Measurements from ENCODE around the gene BGN. TPM values are rescaled to one million over a fixed set of nuclear protein-coding genes. Genes with fewer than 3 reads are reported as not detected.

Gene BGN
- total RNA-seq, 1 experiment from 2014 or later = 0.37 TPM

DNA sequence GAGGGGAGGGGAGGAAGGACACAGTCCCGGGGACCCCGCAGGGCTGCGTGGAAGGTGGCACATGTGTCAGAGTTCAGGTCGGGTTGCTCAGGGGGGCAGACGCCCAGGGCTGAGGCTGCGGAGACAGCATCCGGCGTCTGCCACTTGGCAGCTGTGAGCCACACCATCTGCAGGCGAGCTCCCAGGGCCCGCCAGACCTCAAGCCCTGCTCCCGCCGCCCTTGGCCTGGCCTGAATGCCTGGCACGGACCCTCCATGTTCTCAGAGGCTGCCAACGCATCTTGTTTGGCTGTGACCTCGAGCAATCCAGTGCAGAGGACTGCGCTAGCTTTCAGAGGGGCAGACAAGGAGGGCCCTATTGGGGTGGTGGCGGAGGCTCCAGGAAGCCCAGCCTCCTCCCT, 5.1 kb downstream of the BGN start:
- intact Hi-C loops (cut with micrococcal nuclease) = loop anchor here (10.0 kb wide), 1 partner anchor 465 kb away; no protein-coding TSS in a partner anchor

More for the DNA sequence above, 5.1 kb downstream of the BGN start:
- Histone ChIP-seq H3K36me3 (ENCODE audit: control insufficient read depth in 1 of 2, insufficient read depth in 2 of 2, low read length in 2 of 2) (no peaks in the 10 kb centered on the region), H3K27ac (ENCODE audit: low read depth, low read length) (no peak overlapping the region), H3K27me3 (ENCODE audit: insufficient read depth, low read length) (no peaks in the 10 kb centered on the region), H3K4me1 (ENCODE audit: control insufficient read depth in 1 of 2, insufficient read depth in 2 of 2, low read length in 2 of 2) (no peaks in the 10 kb centered on the region), H4K20me1 (ENCODE audit: insufficient read depth) (no peaks in the 10 kb centered on the region), H3K4me2 (ENCODE audit: low read length) (no peak overlapping the region), H3K9me2 (ENCODE audit: insufficient read depth) (no peaks in the 10 kb centered on the region), H2AFZ (ENCODE audit: low read depth, low read length, poor library complexity, severe bottlenecking) (no peak overlapping the region), H3K4me3 (replicated peaks in 1 of 2; ENCODE audit: low read depth in 1 of 2, low read length in 2 of 2) (no peak overlapping the region), H3K9me3 (ENCODE audit: control insufficient read depth in 1 of 2, insufficient read depth in 1 of 2, low read depth in 1 of 2, low read length in 2 of 2) (no peaks in the 10 kb centered on the region), H3K79me2 (ENCODE audit: insufficient read depth, low read length) (no peaks in the 10 kb centered on the region), H3K9ac (ENCODE audit: low read length) (no peak overlapping the region)
- RAD21 ChIA-PET (ENCODE audit: low non-redundant PET in 1 of 2, low total read pairs in 2 of 2, uncharacterized antibody in 2 of 2, unreplicated experiment in 2 of 2) = no interaction called here
- POLR2A ChIA-PET = no interaction called here
- no TSS peak for BruUV-seq (replicated peaks)
- no peak for ATAC-seq
- CTCF ChIA-PET = no interaction called here
- TF ChIP-seq POLR2AphosphoS5 (IDR thresholded peaks at IDR 0.05; ENCODE audit: low read depth, low read length) (no peak), JUND (IDR thresholded peaks at IDR 0.05) (no peak), RAD21 (IDR thresholded peaks at IDR 0.05; ENCODE audit: low read depth) (no peak), SRF (IDR thresholded peaks at IDR 0.05; ENCODE audit: low read depth) (no peak), FOSL1 (IDR thresholded peaks at IDR 0.05; ENCODE audit: low read depth) (no peak), EZH2 (IDR thresholded peaks at IDR 0.05) (no peak), ZNF274 (IDR thresholded peaks at IDR 0.05; ENCODE audit: low read depth, low read length) (no peak), CBX3 (IDR thresholded peaks at IDR 0.05; ENCODE audit: low read depth) (no peak), CTCF (IDR thresholded peaks at IDR 0.05 in 2 of 3, conservative IDR thresholded peaks at IDR 0.05 in 1 of 3; ENCODE audit: borderline replicate concordance in 1 of 3, insufficient read depth in 1 of 3, low read depth in 2 of 3, low read length in 2 of 3) (no peak), EZH2phosphoT487 (IDR thresholded peaks at IDR 0.05; ENCODE audit: borderline replicate concordance) (no peak), YY1 (IDR thresholded peaks at IDR 0.05; ENCODE audit: extremely low read depth, insufficient replicate concordance, low read depth, low read length) (no peak)
- TF ChIP-seq, protein P1, sequence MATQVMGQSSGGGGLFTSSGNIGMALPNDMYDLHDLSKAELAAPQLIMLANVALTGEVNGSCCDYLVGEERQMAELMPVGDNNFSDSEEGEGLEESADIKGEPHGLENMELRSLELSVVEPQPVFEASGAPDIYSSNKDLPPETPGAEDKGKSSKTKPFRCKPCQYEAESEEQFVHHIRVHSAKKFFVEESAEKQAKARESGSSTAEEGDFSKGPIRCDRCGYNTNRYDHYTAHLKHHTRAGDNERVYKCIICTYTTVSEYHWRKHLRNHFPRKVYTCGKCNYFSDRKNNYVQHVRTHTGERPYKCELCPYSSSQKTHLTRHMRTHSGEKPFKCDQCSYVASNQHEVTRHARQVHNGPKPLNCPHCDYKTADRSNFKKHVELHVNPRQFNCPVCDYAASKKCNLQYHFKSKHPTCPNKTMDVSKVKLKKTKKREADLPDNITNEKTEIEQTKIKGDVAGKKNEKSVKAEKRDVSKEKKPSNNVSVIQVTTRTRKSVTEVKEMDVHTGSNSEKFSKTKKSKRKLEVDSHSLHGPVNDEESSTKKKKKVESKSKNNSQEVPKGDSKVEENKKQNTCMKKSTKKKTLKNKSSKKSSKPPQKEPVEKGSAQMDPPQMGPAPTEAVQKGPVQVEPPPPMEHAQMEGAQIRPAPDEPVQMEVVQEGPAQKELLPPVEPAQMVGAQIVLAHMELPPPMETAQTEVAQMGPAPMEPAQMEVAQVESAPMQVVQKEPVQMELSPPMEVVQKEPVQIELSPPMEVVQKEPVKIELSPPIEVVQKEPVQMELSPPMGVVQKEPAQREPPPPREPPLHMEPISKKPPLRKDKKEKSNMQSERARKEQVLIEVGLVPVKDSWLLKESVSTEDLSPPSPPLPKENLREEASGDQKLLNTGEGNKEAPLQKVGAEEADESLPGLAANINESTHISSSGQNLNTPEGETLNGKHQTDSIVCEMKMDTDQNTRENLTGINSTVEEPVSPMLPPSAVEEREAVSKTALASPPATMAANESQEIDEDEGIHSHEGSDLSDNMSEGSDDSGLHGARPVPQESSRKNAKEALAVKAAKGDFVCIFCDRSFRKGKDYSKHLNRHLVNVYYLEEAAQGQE (IDR thresholded peaks at IDR 0.05; ENCODE audit: low read depth) = no peak
- no peak for DNase-seq (ENCODE audit: low read depth, low spot score)

Data from HCT116 (cell line).